Loucy (cell line): ENCODE measurements around the gene APOA4.

Experiments
- H2AFZ ChIP-seq: fragments of 200-600 bp; sonication (generic); 2 replicates; pipeline ENCODE4 v1.6.0; 2016; ENCODE audit warnings: antibody characterized with exemption, mild to moderate bottlenecking, low read length, moderate library complexity
- H3F3A ChIP-seq: fragments of 200-600 bp; 2 replicates; pipeline ENCODE4 v1.6.0; 2016; ENCODE audit warnings: antibody characterized with exemption, low read depth, mild to moderate bottlenecking
- H3K27me3 ChIP-seq: fragments of 200-600 bp; sonication (generic); 2 replicates; pipeline ENCODE4 v1.6.1; 2014; ENCODE audit warnings: low read length, mild to moderate bottlenecking; ENCODE audit not compliant: insufficient read depth, poor library complexity, severe bottlenecking
- H3K36me3 ChIP-seq: fragments of 200-600 bp; sonication (generic); 2 replicates; pipeline ENCODE4 v1.6.1; 2016; ENCODE audit warnings: low read length; ENCODE audit not compliant: insufficient read depth
- H3K4me1 ChIP-seq: fragments of 200-600 bp; sonication (generic); 2 replicates; pipeline ENCODE4 v1.5.1; 2014; ENCODE audit warnings: low read length, mild to moderate bottlenecking; ENCODE audit not compliant: insufficient read depth, poor library complexity, severe bottlenecking
- H3K4me2 ChIP-seq: fragments of 200-600 bp; sonication (generic); 2 replicates; pipeline ENCODE4 v1.6.0; 2014; ENCODE audit warnings: antibody characterized with exemption, low read length, low read depth, mild to moderate bottlenecking; ENCODE audit not compliant: poor library complexity, severe bottlenecking
- H3K4me3 ChIP-seq: fragments of 200-600 bp; sonication (generic); 2 replicates; pipeline ENCODE4 v1.5.1; 2014; ENCODE audit warnings: low read length, mild to moderate bottlenecking, mixed read lengths; ENCODE audit not compliant: poor library complexity, severe bottlenecking
- H3K79me2 ChIP-seq: fragments of 200-600 bp; sonication (generic); 2 replicates; pipeline ENCODE4 v1.6.1; 2014; ENCODE audit warnings: low read length; ENCODE audit not compliant: insufficient read depth
- H3K9ac ChIP-seq: fragments of 200-600 bp; sonication (generic); 2 replicates; pipeline ENCODE4 v1.6.0; 2014; ENCODE audit warnings: mild to moderate bottlenecking, low read depth, low read length, moderate library complexity; ENCODE audit not compliant: poor library complexity, severe bottlenecking
- H3K9me2 ChIP-seq: fragments of 200-600 bp; sonication (generic); replicated peaks from 2 replicates; pipeline ENCODE4 v1.6.1; 2016; ENCODE audit warnings: low read depth, low read length, mixed read lengths
- H3K9me3 ChIP-seq: fragments of 200-600 bp; sonication (generic); 2 replicates; pipeline ENCODE4 v1.6.1; 2014; ENCODE audit warnings: mild to moderate bottlenecking, antibody characterized with exemption, low read length, low read depth; ENCODE audit not compliant: insufficient read depth
- H4K20me1 ChIP-seq: fragments of 200-600 bp; sonication (generic); 2 replicates; pipeline ENCODE4 v1.6.0; 2014; ENCODE audit warnings: antibody characterized with exemption, low read length, mild to moderate bottlenecking; ENCODE audit not compliant: insufficient read depth, poor library complexity, severe bottlenecking
- EZH2phosphoT487 ChIP-seq: fragments of 200-600 bp; IDR thresholded peaks from 2 replicates; pipeline ENCODE4 v1.6.1; 2018; ENCODE audit warnings: antibody characterized with exemption, mild to moderate bottlenecking, moderate library complexity, borderline replicate concordance
- TF ChIP-seq, protein P1 (sequence below): fragments of 200-600 bp; sonication (generic); conservative IDR thresholded peaks from 2 replicates; pipeline ENCODE4 v1.5.1; 2014; ENCODE audit warnings: mild to moderate bottlenecking, antibody characterized with exemption, low read length

Gene APOA4

GRCh38 chr11:116833491-116833815 lies 10.3 kb upstream of the APOA4 start:
- H3K36me3 ChIP-seq = no peaks in the 10 kb centered on the region
- H3K9me2 ChIP-seq = no peaks in the 10 kb centered on the region
- no peaks in the 10 kb centered on the region for H3F3A ChIP-seq
- no peaks in the 10 kb centered on the region for H3K79me2 ChIP-seq
- H2AFZ ChIP-seq = no peak overlapping the region
- no peaks in the 10 kb centered on the region for H3K27me3 ChIP-seq
- TF ChIP-seq, protein P1, sequence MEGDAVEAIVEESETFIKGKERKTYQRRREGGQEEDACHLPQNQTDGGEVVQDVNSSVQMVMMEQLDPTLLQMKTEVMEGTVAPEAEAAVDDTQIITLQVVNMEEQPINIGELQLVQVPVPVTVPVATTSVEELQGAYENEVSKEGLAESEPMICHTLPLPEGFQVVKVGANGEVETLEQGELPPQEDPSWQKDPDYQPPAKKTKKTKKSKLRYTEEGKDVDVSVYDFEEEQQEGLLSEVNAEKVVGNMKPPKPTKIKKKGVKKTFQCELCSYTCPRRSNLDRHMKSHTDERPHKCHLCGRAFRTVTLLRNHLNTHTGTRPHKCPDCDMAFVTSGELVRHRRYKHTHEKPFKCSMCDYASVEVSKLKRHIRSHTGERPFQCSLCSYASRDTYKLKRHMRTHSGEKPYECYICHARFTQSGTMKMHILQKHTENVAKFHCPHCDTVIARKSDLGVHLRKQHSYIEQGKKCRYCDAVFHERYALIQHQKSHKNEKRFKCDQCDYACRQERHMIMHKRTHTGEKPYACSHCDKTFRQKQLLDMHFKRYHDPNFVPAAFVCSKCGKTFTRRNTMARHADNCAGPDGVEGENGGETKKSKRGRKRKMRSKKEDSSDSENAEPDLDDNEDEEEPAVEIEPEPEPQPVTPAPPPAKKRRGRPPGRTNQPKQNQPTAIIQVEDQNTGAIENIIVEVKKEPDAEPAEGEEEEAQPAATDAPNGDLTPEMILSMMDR = no peak
- no peak for TF ChIP-seq EZH2phosphoT487
- H3K4me2 ChIP-seq = no peak overlapping the region
- no peak overlapping the region for H3K9ac ChIP-seq
- no peaks in the 10 kb centered on the region for H4K20me1 ChIP-seq
- H3K9me3 ChIP-seq = no peaks in the 10 kb centered on the region
- H3K4me3 ChIP-seq = no peak overlapping the region
- peaks cover 8% of the 10 kb centered on the region for H3K4me1 ChIP-seq

GRCh38 chr11:116832350-116833290 lies 9.5 kb upstream of the APOA4 start:
- H3K9me2 ChIP-seq = no peaks in the 10 kb centered on the region
- H3K79me2 ChIP-seq = no peaks in the 10 kb centered on the region
- H3K4me3 ChIP-seq = no peak overlapping the region
- H3K36me3 ChIP-seq = no peaks in the 10 kb centered on the region
- H3K9me3 ChIP-seq = no peaks in the 10 kb centered on the region
- H4K20me1 ChIP-seq = no peaks in the 10 kb centered on the region
- peaks cover 8% of the 10 kb centered on the region for H3K4me1 ChIP-seq
- TF ChIP-seq, protein P1 = peak; percentile 40
- TF ChIP-seq EZH2phosphoT487 = no peak
- H3K4me2 ChIP-seq = no peak overlapping the region
- H3F3A ChIP-seq = no peaks in the 10 kb centered on the region
- no peak overlapping the region for H2AFZ ChIP-seq
- H3K9ac ChIP-seq = no peak overlapping the region
- no peaks in the 10 kb centered on the region for H3K27me3 ChIP-seq

- no peaks in the 10 kb centered on the region for H3F3A ChIP-seq
- H2AFZ ChIP-seq = no peak overlapping the region
- H3K4me2 ChIP-seq = no peak overlapping the region
- peaks cover 8% of the 10 kb centered on the region for H3K4me1 ChIP-seq
- no peaks in the 10 kb centered on the region for H3K36me3 ChIP-seq
- no peak overlapping the region for H3K4me3 ChIP-seq
- H3K9me3 ChIP-seq = no peaks in the 10 kb centered on the region
- no peaks in the 10 kb centered on the region for H3K79me2 ChIP-seq
- no peaks in the 10 kb centered on the region for H3K27me3 ChIP-seq
- H3K9me2 ChIP-seq = no peaks in the 10 kb centered on the region
- H3K9ac ChIP-seq = no peak overlapping the region
- no peak for TF ChIP-seq EZH2phosphoT487
- TF ChIP-seq, protein P1 = no peak
- no peaks in the 10 kb centered on the region for H4K20me1 ChIP-seq
Observed at GRCh38 chr11:116831790-116832349, 8.8 kb upstream of the APOA4 start.
